Measurements from ENCODE around the gene PDE1A.

- no peak for TF ChIP-seq CTCF (IDR thresholded peaks at IDR 0.05; ENCODE audit: low read depth, low read length, poor library complexity, severe bottlenecking)
- TF ChIP-seq EZH2phosphoT487 (IDR thresholded peaks at IDR 0.05; ENCODE audit: borderline replicate concordance, low read length) = no peak
Measured at GRCh38 chr2:182448371-182448770, 21.5 kb upstream of the PDE1A start.

Data from DOHH2 (cell line).